BLaER1 treated with 17β-estradiol and CSF1 and Interleukin-3, amounts not matched to agents 10 nM and 100 nM (cell line): ENCODE data around the gene CTIF.
A peak's percentile ranks its signal among the peaks of the same experiment; 100 is the strongest.

ENCODE experiments used
- H3K27ac ChIP-seq, 11 experiments: shearing (Covaris generic); formaldehyde crosslinking; 2 replicates each; pipeline ENCODE4 v1.8.1; 2022
- H3K27me3 ChIP-seq, 11 experiments: shearing (Covaris generic); formaldehyde crosslinking; 2 replicates each; pipeline ENCODE4 v1.8.1; 2022
- H3K36me3 ChIP-seq, 11 experiments: shearing (Covaris generic); formaldehyde crosslinking; 2 replicates each; pipeline ENCODE4 v1.8.1; 2022
- H3K4me1 ChIP-seq, 10 experiments: shearing (Covaris generic); formaldehyde crosslinking; 2 replicates each; pipeline ENCODE4 v1.8.1; 2022
- H3K4me2 ChIP-seq, 11 experiments: shearing (Covaris generic); formaldehyde crosslinking; 2 replicates each; pipeline ENCODE4 v1.8.1; 2022
- H3K4me3 ChIP-seq, 10 experiments: shearing (Covaris generic); formaldehyde crosslinking; 2 replicates each; pipeline ENCODE4 v1.8.1; 2022
- H3K9ac ChIP-seq, 11 experiments: shearing (Covaris generic); formaldehyde crosslinking; 2 replicates each; pipeline ENCODE4 v1.8.1; 2022
- H3K9me3 ChIP-seq, 11 experiments: shearing (Covaris generic); formaldehyde crosslinking; replicated peaks in 1 of 11; 2 replicates each; pipeline ENCODE4 v1.8.1; 2022
- H4K20me1 ChIP-seq, 11 experiments: shearing (Covaris generic); formaldehyde crosslinking; 2 replicates each; pipeline ENCODE4 v1.8.1; 2022
- Cebpa-rat ChIP-seq, 11 experiments: shearing (Covaris generic); IDR thresholded peaks; 2 replicates each; pipeline ENCODE4 v1.8.1; 2022

The CTIF gene

GRCh38 chr18:48580782-48581181, 42.0 kb downstream of the CTIF start:
- TF ChIP-seq Cebpa-rat (IDR thresholded peaks at IDR 0.05) = no peak
- Histone ChIP-seq H3K4me3 (no peak overlapping the region), H3K36me3 (peaks cover 5 to 28% (median 16%) of the 10 kb centered on the region in 11 experiments; a peak in 17 of 22 replicates), H4K20me1 (peaks cover 6 to 74% (median 29%) of the 10 kb centered on the region in 11 experiments; a peak in 15 of 22 replicates), H3K9ac (no peak overlapping the region), H3K27ac (no peak overlapping the region), H3K4me1 (no peaks in the 10 kb centered on the region), H3K27me3 (no peaks in the 10 kb centered on the region), H3K9me3 (peaks cover 15 to 31% (median 20%) of the 10 kb centered on the region in 11 experiments), H3K4me2 (no peak overlapping the region)

GRCh38 chr18:48581206-48581605, 42.4 kb downstream of the CTIF start:
- Histone ChIP-seq H3K4me1 (no peaks in the 10 kb centered on the region), H3K4me2 (no peak overlapping the region), H3K9ac (no peak overlapping the region), H3K27ac (no peak overlapping the region), H4K20me1 (peaks cover 6 to 74% (median 29%) of the 10 kb centered on the region in 11 experiments; a peak in 15 of 22 replicates), H3K9me3 (peaks cover 15 to 27% (median 20%) of the 10 kb centered on the region in 11 experiments), H3K4me3 (no peak overlapping the region), H3K27me3 (no peaks in the 10 kb centered on the region), H3K36me3 (peaks cover under 1 to 23% (median 14%) of the 10 kb centered on the region in 11 experiments; a peak in 17 of 22 replicates)
- no peak for TF ChIP-seq Cebpa-rat (IDR thresholded peaks at IDR 0.05)

GRCh38 chr18:48581941-48582340, 43.1 kb downstream of the CTIF start:
- no peak overlapping the region for H3K27ac ChIP-seq
- H3K36me3 ChIP-seq = peaks cover 0 to 16% (median 11%) of the 10 kb centered on the region in 11 experiments; a peak in 16 of 22 replicates
- H3K4me2 ChIP-seq = no peak overlapping the region
- peaks cover 14 to 20% (median 16%) of the 10 kb centered on the region in 11 experiments for H3K9me3 ChIP-seq
- H3K4me1 ChIP-seq = no peaks in the 10 kb centered on the region
- H3K9ac ChIP-seq = no peak overlapping the region
- no peaks in the 10 kb centered on the region for H3K27me3 ChIP-seq
- TF ChIP-seq Cebpa-rat (IDR thresholded peaks at IDR 0.05) = no peak
- H4K20me1 ChIP-seq = peaks cover 6 to 75% (median 29%) of the 10 kb centered on the region in 11 experiments; a peak in 14 of 22 replicates
- no peak overlapping the region for H3K4me3 ChIP-seq

- no peaks in the 10 kb centered on the region for H3K4me1 ChIP-seq
- H3K27ac ChIP-seq = no peak overlapping the region
- H4K20me1 ChIP-seq = peaks cover 6 to 85% (median 29%) of the 10 kb centered on the region in 11 experiments; a peak in 14 of 22 replicates
- no peak overlapping the region for H3K4me2 ChIP-seq
- H3K9me3 ChIP-seq = peaks cover 5 to 9% (median 6%) of the 10 kb centered on the region in 11 experiments
- H3K4me3 ChIP-seq = no peak overlapping the region
- no peak overlapping the region for H3K9ac ChIP-seq
- H3K36me3 ChIP-seq = peaks cover 0 to 7% (median 3%) of the 10 kb centered on the region in 11 experiments; a peak in 9 of 22 replicates
- H3K27me3 ChIP-seq = no peaks in the 10 kb centered on the region
- TF ChIP-seq Cebpa-rat (IDR thresholded peaks at IDR 0.05) = no peak
Observed at GRCh38 chr18:48582946-48583345, 44.1 kb downstream of the CTIF start.

GRCh38 chr18:48583573-48583972, 44.7 kb downstream of the CTIF start:
- 0 out of 22 replicates have a peak, but pooled peaks cover 0 to under 1% (median 0%) of the 10 kb centered on the region in 11 experiments for H3K36me3 ChIP-seq
- H4K20me1 ChIP-seq = peaks cover 6 to 92% (median 29%) of the 10 kb centered on the region in 11 experiments; a peak in 14 of 22 replicates

GRCh38 chr18:48589797-48590519, 51.1 kb downstream of the CTIF start:
- Histone ChIP-seq H3K9ac (no peak overlapping the region), H4K20me1 (peaks cover 0 to 78% (median 26%) of the 10 kb centered on the region in 11 experiments; a peak in 14 of 22 replicates)

More at GRCh38 chr18:48583573-48583972, 44.7 kb downstream of the CTIF start:
- Histone ChIP-seq H3K9ac (no peak overlapping the region), H3K27ac (no peak overlapping the region), H3K4me2 (no peak overlapping the region), H3K4me1 (no peaks in the 10 kb centered on the region), H3K9me3 (peaks cover 0 to 3% (median under 1%) of the 10 kb centered on the region in 11 experiments; a peak in 7 of 22 replicates), H3K4me3 (no peak overlapping the region), H3K27me3 (no peaks in the 10 kb centered on the region)
- TF ChIP-seq Cebpa-rat (IDR thresholded peaks at IDR 0.05) = no peak

GRCh38 chr18:48590678-48591077, 51.8 kb downstream of the CTIF start:
- H3K4me2 ChIP-seq = no peak overlapping the region
- TF ChIP-seq Cebpa-rat (IDR thresholded peaks at IDR 0.05) = no peak
- no peaks in the 10 kb centered on the region for H3K9me3 ChIP-seq
- H3K27ac ChIP-seq = no peak overlapping the region
- peaks cover 5 to 22% (median 9%) of the 10 kb centered on the region in 10 experiments; a peak in 15 of 20 replicates for H3K4me1 ChIP-seq
- no peaks in the 10 kb centered on the region for H3K27me3 ChIP-seq
- no peak overlapping the region for H3K9ac ChIP-seq
- peaks cover 0 to 71% (median 19%) of the 10 kb centered on the region in 11 experiments; a peak in 13 of 22 replicates for H4K20me1 ChIP-seq
- no peak overlapping the region for H3K4me3 ChIP-seq
- peaks cover 0 to 10% (median 2%) of the 10 kb centered on the region in 11 experiments; a peak in 5 of 22 replicates for H3K36me3 ChIP-seq

More at GRCh38 chr18:48589797-48590519, 51.1 kb downstream of the CTIF start:
- no peaks in the 10 kb centered on the region for H3K9me3 ChIP-seq
- peaks cover 0 to 6% (median 0%) of the 10 kb centered on the region in 11 experiments; a peak in 2 of 22 replicates for H3K36me3 ChIP-seq
- H3K4me1 ChIP-seq = peaks cover 5 to 22% (median 9%) of the 10 kb centered on the region in 10 experiments; a peak in 15 of 20 replicates
- no peaks in the 10 kb centered on the region for H3K27me3 ChIP-seq
- TF ChIP-seq Cebpa-rat (IDR thresholded peaks at IDR 0.05) = no peak
- H3K27ac ChIP-seq = no peak overlapping the region
- H3K4me2 ChIP-seq = peak overlapping the region in 2 of 11 experiments; percentile 6 to 14; a peak in 1 of 22 replicates
- no peak overlapping the region for H3K4me3 ChIP-seq

- H3K9me3 ChIP-seq = no peaks in the 10 kb centered on the region
- H3K27me3 ChIP-seq = no peaks in the 10 kb centered on the region
- peaks cover 0 to 23% (median 3%) of the 10 kb centered on the region in 11 experiments; a peak in 5 of 22 replicates for H3K36me3 ChIP-seq
- H3K27ac ChIP-seq = no peak overlapping the region
- H3K4me3 ChIP-seq = no peak overlapping the region
- peak overlapping the region in 7 of 11 experiments; percentile 4 to 42 (median 14); a peak in 6 of 22 replicates for H3K4me2 ChIP-seq
- H4K20me1 ChIP-seq = peaks cover 0 to 60% (median 18%) of the 10 kb centered on the region in 11 experiments; a peak in 13 of 22 replicates
- H3K9ac ChIP-seq = no peak overlapping the region
- no peak for TF ChIP-seq Cebpa-rat (IDR thresholded peaks at IDR 0.05)
- peaks cover 5 to 22% (median 9%) of the 10 kb centered on the region in 10 experiments; a peak in 15 of 20 replicates for H3K4me1 ChIP-seq
Observed at GRCh38 chr18:48592540-48593171, 53.8 kb downstream of the CTIF start.
